B cell (primary cell): Measurements from ENCODE around the gene KIAA1217. TPM values are rescaled to one million over a fixed set of nuclear protein-coding genes. Genes with fewer than 3 reads are reported as not detected.

ENCODE experiments used
- ATAC-seq: fragments of 200-7000 bp; cut with Tn5 transposase; one replicate; pipeline ENCODE4 v1.10.0; 2021; ENCODE audit warnings: low read depth, mild to moderate bottlenecking, moderate number of reproducible peaks, moderate library complexity
- CTCF ChIA-PET: fragments of 350-600 bp; sonication (Branson Sonifier 250); formaldehyde crosslinking; loops from one replicate; lab custom pipeline; 2021; ENCODE audit warnings: antibody characterized with exemption, inconsistent platforms; lab: Charles Lee
- POLR2A ChIA-PET: fragments of 350-600 bp; sonication (Branson Sonifier 250); formaldehyde crosslinking; loops from one replicate; lab custom pipeline; 2021; ENCODE audit warnings: antibody characterized with exemption; lab: Charles Lee
- DNase-seq: peaks from one replicate; pipeline ENCODE4 v3.0.0; 2013
- H2AFZ ChIP-seq: 2 replicates; pipeline ENCODE4 v1.6.1; 2012; ENCODE audit warnings: mild to moderate bottlenecking, low read depth, low read length; ENCODE audit not compliant: insufficient read depth, poor library complexity, severe bottlenecking
- H3K27ac ChIP-seq, 2 donors: 1 replicate in 1 of 2; 2 replicates in 1 of 2; pipeline ENCODE4 v1.5.1; 2012 to 2013; ENCODE audit warnings: low read length in 2 of 2, mild to moderate bottlenecking in 2 of 2, moderate library complexity in 1 of 2
- H3K27me3 ChIP-seq, 4 experiments: fragments of 200-600 bp in 1 of 4; sonication (generic) in 1 of 4; replicated peaks in 1 of 4; 1 replicate in 2 of 4; 2 replicates in 2 of 4; pipeline versions ENCODE4 v1.6.1 to v1.7.0; 2013 to 2016; ENCODE audit warnings: low read length in 3 of 4, mild to moderate bottlenecking in 2 of 4, mixed read lengths in 1 of 4, moderate library complexity in 1 of 4; ENCODE audit not compliant: insufficient read depth in 4 of 4, control insufficient read depth in 3 of 4; ENCODE audit errors: control extremely low read depth in 1 of 4
- H3K36me3 ChIP-seq, 2 experiments: replicated peaks in 1 of 2; 1 replicate in 1 of 2; 2 replicates in 1 of 2; pipeline versions ENCODE4 v1.6.1 to v1.7.1; 2013; ENCODE audit warnings: low read length in 1 of 2; ENCODE audit not compliant: insufficient read depth in 2 of 2, control insufficient read depth in 1 of 2; ENCODE audit errors: control extremely low read depth in 1 of 2, extremely low read depth in 1 of 2
- H3K4me1 ChIP-seq, 2 donors: fragments of 200-600 bp in 1 of 2; sonication (generic) in 1 of 2; 1 replicate in 1 of 2; 2 replicates in 1 of 2; pipeline versions ENCODE4 v1.5.1 to v1.6.1; 2013 to 2017; ENCODE audit warnings: low read length in 2 of 2; ENCODE audit not compliant: control insufficient read depth in 2 of 2, insufficient read depth in 2 of 2
- H3K4me2 ChIP-seq: replicated peaks from 2 replicates; pipeline ENCODE3; 2012; ENCODE audit warnings: mild to moderate bottlenecking, low read depth, low read length; ENCODE audit not compliant: poor library complexity, severe bottlenecking
- H3K4me3 ChIP-seq, 5 experiments: fragments of 200-600 bp in 1 of 5; sonication (generic) in 1 of 5; 1 replicate in 3 of 5; 2 replicates in 2 of 5; pipeline versions ENCODE4 v1.5.1 to v1.7.0; 2011 to 2016; ENCODE audit warnings: low read length in 4 of 5, mild to moderate bottlenecking in 4 of 5, low read depth in 2 of 5, control low read depth in 1 of 5, moderate library complexity in 1 of 5; ENCODE audit not compliant: insufficient read depth in 1 of 5; ENCODE audit errors: control extremely low read depth in 1 of 5, extremely low read depth in 1 of 5
- H3K79me2 ChIP-seq: fragments of 200-600 bp; sonication (generic); one replicate; pipeline ENCODE4 v1.6.0; 2016; ENCODE audit warnings: low read length; ENCODE audit not compliant: control insufficient read depth, insufficient read depth
- H3K9ac ChIP-seq: fragments of 200-600 bp; sonication (generic); 2 replicates; pipeline ENCODE4 v1.6.1; 2017; ENCODE audit warnings: mild to moderate bottlenecking, low read length, moderate library complexity
- H3K9me3 ChIP-seq, 3 donors: one replicate each; pipeline versions ENCODE4 v1.6.1 to v1.7.1; 2013; ENCODE audit warnings: low read length in 2 of 3; ENCODE audit not compliant: control insufficient read depth in 2 of 3, insufficient read depth in 1 of 3; ENCODE audit errors: control extremely low read depth in 1 of 3
- H4K20me1 ChIP-seq: 2 replicates; pipeline ENCODE4 v1.6.0; 2012; ENCODE audit warnings: mild to moderate bottlenecking, low read length; ENCODE audit not compliant: insufficient read depth, control insufficient read depth, poor library complexity, severe bottlenecking
- H3K27ac Mint-ChIP-seq: one replicate; pipeline ENCODE4 v1.8.0; 2021; ENCODE audit warnings: mixed read lengths
- H3K27me3 Mint-ChIP-seq: one replicate; pipeline ENCODE4 v1.8.0; 2021; ENCODE audit warnings: mixed read lengths
- H3K4me1 Mint-ChIP-seq: one replicate; pipeline ENCODE4 v1.8.0; 2021; ENCODE audit warnings: mixed read lengths
- H3K4me3 Mint-ChIP-seq: one replicate; pipeline ENCODE4 v1.8.0; 2021; ENCODE audit warnings: mixed read lengths
- H3K9me3 Mint-ChIP-seq: one replicate; pipeline ENCODE4 v1.8.0; 2022; ENCODE audit warnings: mixed read lengths; ENCODE audit not compliant: insufficient read depth
- EZH2 ChIP-seq: IDR thresholded peaks from 2 replicates; pipeline ENCODE4 v1.6.1; 2012; ENCODE audit warnings: borderline replicate concordance, low read depth, mild to moderate bottlenecking, moderate library complexity, low read length; ENCODE audit not compliant: insufficient read depth, poor library complexity, severe bottlenecking
- WGBS: methylation state at CpG from one replicate; pipeline ENCODE4 v1.1.5; 2013; ENCODE audit warnings: missing lambda C conversion rate; ENCODE audit not compliant: insufficient coverage; 5-methylcytosine and 5-hydroxymethylcytosine counted together
- intact Hi-C: fragments of 100-400 bp; cut with micrococcal nuclease; formaldehyde crosslinking; loops from one replicate; pipeline ENCODE4 v1.10.0; 2022
- polyA plus RNA-seq: library from polyadenylated mRNA; depleted of rRNA; stranded (reverse); fragments of >200 nt; gene quantifications from 2 replicates; pipeline ENCODE4 v1.2.3, GENCODE V29; 2012
- total RNA-seq, 2 donors: library from RNA; stranded (reverse); fragments of 120-200 nt in 1 of 2; gene quantifications; 1 replicate in 1 of 2; 2 replicates in 1 of 2; pipeline versions ENCODE4 v1.2.3 to v1.2.4, GENCODE V29; 2013 to 2022
- TF ChIP-seq, protein P1 (sequence below): fragments of 200-600 bp; IDR thresholded peaks from one replicate; pipeline ENCODE4 v1.8.0; 2022; ENCODE audit warnings: antibody characterized with exemption, mild to moderate bottlenecking

Gene KIAA1217
- total and polyA plus RNA-seq, 2 donors (not counting 1 experiment from before 2014, with no cell fraction given): 0.67 TPM; not detected in 1

GRCh38 chr10:24351961-24352360 is 143.0 kb downstream of the KIAA1217 start:
- DNase-seq (no peak), ATAC-seq (no peak)
- no peaks in the 10 kb centered on the region for H3K4me1 Mint-ChIP-seq
- no peaks in the 10 kb centered on the region for H3K27me3 Mint-ChIP-seq
- no peak overlapping the region for H3K9ac ChIP-seq
- H3K4me3 Mint-ChIP-seq: no peak overlapping the region
- POLR2A ChIA-PET: no interaction called here
- no peaks in the 10 kb centered on the region for H3K9me3 Mint-ChIP-seq
- intact Hi-C loops: no loop called here
- WGBS: 88% methylated on average over 1 of the region's 4 CpGs
- H3K79me2 ChIP-seq: no peaks in the 10 kb centered on the region
- no peak overlapping the region for H3K4me2 ChIP-seq
- TF ChIP-seq, protein P1, sequence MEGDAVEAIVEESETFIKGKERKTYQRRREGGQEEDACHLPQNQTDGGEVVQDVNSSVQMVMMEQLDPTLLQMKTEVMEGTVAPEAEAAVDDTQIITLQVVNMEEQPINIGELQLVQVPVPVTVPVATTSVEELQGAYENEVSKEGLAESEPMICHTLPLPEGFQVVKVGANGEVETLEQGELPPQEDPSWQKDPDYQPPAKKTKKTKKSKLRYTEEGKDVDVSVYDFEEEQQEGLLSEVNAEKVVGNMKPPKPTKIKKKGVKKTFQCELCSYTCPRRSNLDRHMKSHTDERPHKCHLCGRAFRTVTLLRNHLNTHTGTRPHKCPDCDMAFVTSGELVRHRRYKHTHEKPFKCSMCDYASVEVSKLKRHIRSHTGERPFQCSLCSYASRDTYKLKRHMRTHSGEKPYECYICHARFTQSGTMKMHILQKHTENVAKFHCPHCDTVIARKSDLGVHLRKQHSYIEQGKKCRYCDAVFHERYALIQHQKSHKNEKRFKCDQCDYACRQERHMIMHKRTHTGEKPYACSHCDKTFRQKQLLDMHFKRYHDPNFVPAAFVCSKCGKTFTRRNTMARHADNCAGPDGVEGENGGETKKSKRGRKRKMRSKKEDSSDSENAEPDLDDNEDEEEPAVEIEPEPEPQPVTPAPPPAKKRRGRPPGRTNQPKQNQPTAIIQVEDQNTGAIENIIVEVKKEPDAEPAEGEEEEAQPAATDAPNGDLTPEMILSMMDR: no peak
- TF ChIP-seq EZH2: no peak
- H3K4me1 ChIP-seq: no peaks in the 10 kb centered on the region
- H3K9me3 ChIP-seq: no peaks in the 10 kb centered on the region
- H3K4me3 ChIP-seq: no peak overlapping the region
- no peak overlapping the region for H2AFZ ChIP-seq
- H4K20me1 ChIP-seq: no peaks in the 10 kb centered on the region
- CTCF ChIA-PET: no interaction called here
- no peaks in the 10 kb centered on the region for H3K27me3 ChIP-seq
- H3K36me3 ChIP-seq: no peaks in the 10 kb centered on the region
- no peak overlapping the region for H3K27ac ChIP-seq
- no peak overlapping the region for H3K27ac Mint-ChIP-seq

DNA sequence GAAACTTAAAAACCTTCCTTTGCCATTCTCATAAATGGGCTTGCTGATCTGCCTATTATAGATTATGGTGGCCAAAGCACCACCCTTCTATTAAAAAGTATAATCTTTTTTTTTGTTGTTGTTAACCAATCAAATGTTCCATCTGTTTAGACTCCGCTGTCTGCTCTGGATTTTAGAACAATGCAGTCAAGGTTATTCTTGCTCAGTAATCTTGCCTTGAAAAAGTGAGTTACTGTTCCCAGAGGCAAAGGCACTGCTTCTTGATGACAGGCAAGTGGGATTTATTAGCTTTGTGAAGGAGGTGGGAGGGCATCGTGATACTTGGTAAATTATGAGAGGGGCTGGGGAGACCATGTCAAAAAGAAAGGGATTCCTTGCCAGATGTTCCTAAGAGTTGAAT is 143.5 kb downstream of the KIAA1217 start:
- H3K27me3 Mint-ChIP-seq: no peaks in the 10 kb centered on the region
- Histone ChIP-seq H3K9ac (no peak overlapping the region), H4K20me1 (no peaks in the 10 kb centered on the region), H3K79me2 (no peaks in the 10 kb centered on the region), H3K9me3 (no peaks in the 10 kb centered on the region), H3K36me3 (no peaks in the 10 kb centered on the region), H3K27ac (no peak overlapping the region), H2AFZ (no peak overlapping the region), H3K4me3 (no peak overlapping the region), H3K27me3 (no peaks in the 10 kb centered on the region), H3K4me1 (no peaks in the 10 kb centered on the region), H3K4me2 (no peak overlapping the region)
- ChIA-PET CTCF (no interaction called here), POLR2A (no interaction called here)
- ATAC-seq (no peak), DNase-seq (no peak)
- no peaks in the 10 kb centered on the region for H3K4me1 Mint-ChIP-seq
- no peak overlapping the region for H3K4me3 Mint-ChIP-seq
- 97% methylated on average over 2 of the region's 2 CpGs for WGBS
- H3K27ac Mint-ChIP-seq: no peak overlapping the region
- no peaks in the 10 kb centered on the region for H3K9me3 Mint-ChIP-seq
- TF ChIP-seq, protein P1: no peak
- no peak for TF ChIP-seq EZH2
- intact Hi-C loops: no loop called here
